OCI-LY3 (cell line): ENCODE data around the gene ARHGAP10.

Experiments
- CTCF ChIP-seq: fragments of 200-600, 300-600 bp; sonication (generic); IDR thresholded peaks from 2 replicates; pipeline ENCODE4 v1.5.1; 2014; ENCODE audit warnings: antibody characterized with exemption, low read length, low read depth
- EZH2phosphoT487 ChIP-seq: fragments of 200-600 bp; shearing (Covaris generic); IDR thresholded peaks from 2 replicates; pipeline ENCODE4 v1.6.1; 2018; ENCODE audit warnings: antibody characterized with exemption, mixed run types, low read depth

GRCh38 chr4:147948336-147948735 is 216.4 kb downstream of the ARHGAP10 start:
- no peak for TF ChIP-seq CTCF
- no peak for TF ChIP-seq EZH2phosphoT487
